HG03039 (cell line): ENCODE data around the gene NFKBIB.

ENCODE experiments used
- ATAC-seq: cut with Tn5 transposase; IDR thresholded peaks from one replicate; pipeline ENCODE4 v1.9.1; 2021; ENCODE audit warnings: mild to moderate bottlenecking, moderate library complexity; ENCODE audit not compliant: unreplicated experiment

NFKBIB gene

GRCh38 chr19:38952395-38953165, 52.8 kb downstream of the NFKBIB start:
- no peak for ATAC-seq

DNA sequence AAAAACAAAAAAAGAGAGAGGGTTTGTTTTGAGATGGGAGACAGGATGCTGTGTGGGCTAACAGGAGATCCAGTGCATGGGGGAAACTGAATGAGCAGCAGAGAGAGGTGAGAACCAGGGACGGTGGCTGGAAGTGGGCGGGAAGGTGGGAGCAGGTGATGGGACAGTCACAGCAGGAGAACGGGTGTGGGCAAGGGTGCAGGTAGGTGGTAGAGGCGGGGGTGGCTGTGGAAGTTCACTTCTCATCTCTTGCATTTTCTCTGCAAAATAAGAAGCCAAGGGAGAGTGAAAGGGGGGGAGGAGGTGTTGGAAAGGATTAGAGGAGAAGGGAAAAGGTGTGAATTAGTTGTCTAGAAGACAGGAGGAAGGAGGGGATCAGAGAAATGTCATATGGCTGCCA, 53.9 kb downstream of the NFKBIB start:
- ATAC-seq: no peak

GRCh38 chr19:38956264-38956663, 56.5 kb downstream of the NFKBIB start:
- no peak for ATAC-seq

DNA sequence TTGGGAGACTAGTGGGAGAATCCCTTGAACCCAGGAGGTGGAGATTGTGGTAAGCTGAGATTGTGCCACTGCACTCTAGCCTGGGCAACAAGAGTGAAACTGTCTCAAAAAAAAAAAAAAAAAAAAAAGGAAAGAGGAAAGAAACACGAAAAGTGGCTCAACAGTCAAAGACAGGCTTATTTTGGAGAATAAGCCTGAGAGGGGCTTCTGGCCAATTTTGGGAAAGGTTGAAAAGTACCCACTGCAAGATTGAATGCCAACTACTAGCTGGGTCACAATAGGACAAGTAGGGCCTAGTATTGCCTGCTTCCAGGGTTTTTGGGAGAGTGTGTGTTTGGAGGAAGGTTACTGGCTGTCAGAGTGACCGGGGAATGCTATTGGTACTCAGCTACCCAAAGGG, 58.5 kb downstream of the NFKBIB start:
- no peak for ATAC-seq
